Liver (tissue), 9 donors: ENCODE data around the gene APIP. TPM values are rescaled to one million over a fixed set of nuclear protein-coding genes. Genes with fewer than 3 reads are reported as not detected.

Source experiments
- DNase-seq: peaks from one replicate; pipeline ENCODE4 v3.0.0-alpha.2; 2017; ENCODE audit warnings: low spot score
- H3K27ac ChIP-seq, 2 donors: one replicate each; pipeline ENCODE4 v1.7.0; 2013; ENCODE audit warnings: inconsistent platforms in 2 of 2, low read length in 2 of 2, control low read depth in 1 of 2, low read depth in 1 of 2, mild to moderate bottlenecking in 1 of 2
- H3K27me3 ChIP-seq, 4 donors: one replicate each; pipeline versions ENCODE4 v1.6.1 to v1.7.0; 2013; ENCODE audit warnings: low read length in 3 of 4, inconsistent platforms in 1 of 4, mild to moderate bottlenecking in 1 of 4, moderate library complexity in 1 of 4; ENCODE audit not compliant: control insufficient read depth in 4 of 4, insufficient read depth in 4 of 4
- H3K36me3 ChIP-seq, 4 donors: one replicate each; pipeline versions ENCODE4 v1.6.1 to v1.7.0; 2013; ENCODE audit warnings: low read length in 3 of 4, mild to moderate bottlenecking in 3 of 4, low read depth in 1 of 4, moderate library complexity in 1 of 4; ENCODE audit not compliant: control insufficient read depth in 4 of 4, insufficient read depth in 3 of 4
- H3K4me1 ChIP-seq, 4 donors: one replicate each; pipeline versions ENCODE4 v1.6.1 to v1.7.0; 2013; ENCODE audit warnings: low read length in 3 of 4, mild to moderate bottlenecking in 3 of 4, moderate library complexity in 1 of 4; ENCODE audit not compliant: control insufficient read depth in 4 of 4, insufficient read depth in 4 of 4
- H3K4me3 ChIP-seq, 3 donors: one replicate each; pipeline versions ENCODE4 v1.6.1 to v1.7.0; 2013; ENCODE audit warnings: low read length in 3 of 3, control low read depth in 1 of 3, low read depth in 1 of 3, mild to moderate bottlenecking in 1 of 3
- H3K9ac ChIP-seq, 2 donors: one replicate each; pipeline ENCODE4 v1.7.0; 2013; ENCODE audit warnings: low read length in 2 of 2, mild to moderate bottlenecking in 2 of 2, moderate library complexity in 2 of 2, control low read depth in 1 of 2, low read depth in 1 of 2
- H3K9me3 ChIP-seq, 4 donors: one replicate each; pipeline versions ENCODE4 v1.6.1 to v1.7.0; 2013; ENCODE audit warnings: low read length in 3 of 4; ENCODE audit not compliant: control insufficient read depth in 4 of 4
- ATF3 ChIP-seq: IDR thresholded peaks from 2 replicates; pipeline ENCODE4 v1.6.1; 2016; ENCODE audit warnings: antibody characterized with exemption
- CTCF ChIP-seq: fragments of 150-350 bp; IDR thresholded peaks from 2 replicates; pipeline ENCODE4 v1.5.1; 2017; ENCODE audit warnings: improper control_type of control experiment, low read depth, low read length; ENCODE audit not compliant: missing input control
- EGR1 ChIP-seq, 2 donors: IDR thresholded peaks; 2 replicates each; pipeline ENCODE4 v1.6.1; 2016 to 2018; ENCODE audit warnings: antibody characterized with exemption in 2 of 2, low read depth in 2 of 2
- FOXA1 ChIP-seq: IDR thresholded peaks from 2 replicates; pipeline ENCODE4 v1.6.1; 2016; ENCODE audit warnings: antibody characterized with exemption
- FOXA2 ChIP-seq: IDR thresholded peaks from 2 replicates; pipeline ENCODE4 v1.6.1; 2016; ENCODE audit warnings: antibody characterized with exemption
- GABPA ChIP-seq, 2 donors: IDR thresholded peaks in 1 of 2; conservative IDR thresholded peaks in 1 of 2; 2 replicates each; pipeline ENCODE4 v1.6.1; 2016; ENCODE audit warnings: antibody characterized with exemption in 2 of 2, mild to moderate bottlenecking in 1 of 2, moderate library complexity in 1 of 2
- HNF4A ChIP-seq, 2 donors: conservative IDR thresholded peaks; 2 replicates each; pipeline ENCODE4 v1.6.1; 2016; ENCODE audit warnings: antibody characterized with exemption in 2 of 2, mild to moderate bottlenecking in 2 of 2
- HNF4G ChIP-seq: IDR thresholded peaks from 2 replicates; pipeline ENCODE4 v1.6.1; 2016; ENCODE audit warnings: antibody characterized with exemption
- JUND ChIP-seq, 2 donors: IDR thresholded peaks; 2 replicates each; pipeline ENCODE4 v1.6.1; 2016; ENCODE audit warnings: antibody characterized with exemption in 2 of 2
- MAX ChIP-seq: IDR thresholded peaks from 2 replicates; pipeline ENCODE4 v1.6.1; 2016; ENCODE audit warnings: antibody characterized with exemption
- NR2F2 ChIP-seq: IDR thresholded peaks from 2 replicates; pipeline ENCODE4 v1.6.1; 2016; ENCODE audit warnings: antibody characterized with exemption
- RAD21 ChIP-seq, 2 donors: IDR thresholded peaks; 2 replicates each; pipeline ENCODE4 v1.6.1; 2016; ENCODE audit warnings: antibody characterized with exemption in 2 of 2, mild to moderate bottlenecking in 2 of 2
- REST ChIP-seq: IDR thresholded peaks from 2 replicates; pipeline ENCODE4 v1.6.1; 2016; ENCODE audit warnings: antibody characterized with exemption, mild to moderate bottlenecking
- RXRA ChIP-seq, 2 donors: IDR thresholded peaks; 2 replicates each; pipeline ENCODE4 v1.6.1; 2017 to 2018; ENCODE audit warnings: antibody characterized with exemption in 2 of 2, mild to moderate bottlenecking in 1 of 2
- SP1 ChIP-seq: IDR thresholded peaks from 2 replicates; pipeline ENCODE4 v1.6.1; 2018; ENCODE audit warnings: antibody characterized with exemption, mild to moderate bottlenecking
- TAF1 ChIP-seq: conservative IDR thresholded peaks from 2 replicates; pipeline ENCODE4 v1.6.1; 2016; ENCODE audit warnings: antibody characterized with exemption, mild to moderate bottlenecking
- YY1 ChIP-seq: IDR thresholded peaks from 2 replicates; pipeline ENCODE4 v1.6.1; 2016; ENCODE audit warnings: antibody characterized with exemption, mild to moderate bottlenecking
- ZBTB33 ChIP-seq: IDR thresholded peaks from 2 replicates; pipeline ENCODE4 v1.6.1; 2016; ENCODE audit warnings: antibody characterized with exemption
- WGBS: extraction: QIAGEN DNeasy Blood & Tissue Kit; methylation state at CpG from one replicate; pipeline ENCODE4 v1.1.7; 2013; 5-methylcytosine and 5-hydroxymethylcytosine counted together
- polyA plus RNA-seq, 2 donors: library from polyadenylated mRNA; stranded (reverse) in 1 of 2; unstranded in 1 of 2; fragments of 200-250 nt in 1 of 2; fragments of >200 nt in 1 of 2; fragmentation: Nextera tagmentation in 1 of 2; extraction: Ambion mirVana in 1 of 2; gene quantifications; one replicate each; pipeline versions ENCODE4 v1.2.1 to v1.2.3, GENCODE V29; 2013 to 2015
- total RNA-seq, 2 donors: library from RNA; depleted of rRNA; stranded (reverse); fragments of >200 nt; gene quantifications; one replicate each; pipeline ENCODE4 v1.2.3, GENCODE V29; 2014
- donor health status: healthy.
- donor health status: healthy.
- donor health status: healthy.
- donor health status: healthy.
- donor health status: healthy.

APIP gene
- total and polyA plus RNA-seq, 4 donors = 13.4 to 26.3 (median 16.5) TPM

- TF ChIP-seq TAF1 (no peak), GABPA (IDR thresholded peaks at IDR 0.05 in 1 of 2, conservative IDR thresholded peaks at IDR 0.05 in 1 of 2) (no peak)
Observed at GRCh38 chr11:34907934-34908593, 8.1 kb downstream of the APIP start (continued).

- no peak for DNase-seq
- Histone ChIP-seq H3K9me3 (peaks cover 4 to 12% (median 9%) of the 10 kb centered on the region in 4 donors), H3K4me3 (no peak overlapping the region), H3K9ac (no peak overlapping the region), H3K4me1 (peaks cover 2 to 12% (median 5%) of the 10 kb centered on the region in 4 donors), H3K27ac (no peak overlapping the region), H3K36me3 (peaks cover 0 to 3% (median 0%) of the 10 kb centered on the region in 4 donors), H3K27me3 (no peaks in the 10 kb centered on the region)
- 97% methylated on average over 7 of the region's 7 CpGs for WGBS
- TF ChIP-seq EGR1 (IDR thresholded peaks at IDR 0.05; ENCODE audit: low read depth in 2 of 2) = no peak
- TF ChIP-seq MAX = no peak
- TF ChIP-seq CTCF = no peak
- TF ChIP-seq RAD21 (IDR thresholded peaks at IDR 0.05) = no peak
Observed at GRCh38 chr11:34905666-34906065, 10.5 kb downstream of the APIP start.

GRCh38 chr11:34904421-34904955, 11.7 kb downstream of the APIP start:
- Histone ChIP-seq H3K9ac (no peak overlapping the region), H3K27ac (no peak overlapping the region), H3K36me3 (peaks cover 0 to 7% (median 0%) of the 10 kb centered on the region in 4 donors), H3K4me1 (peaks cover 0 to 3% (median 0%) of the 10 kb centered on the region in 4 donors), H3K9me3 (peaks cover 14 to 24% (median 17%) of the 10 kb centered on the region in 4 donors), H3K27me3 (no peaks in the 10 kb centered on the region), H3K4me3 (no peak overlapping the region)
- TF ChIP-seq REST (no peak), NR2F2 (no peak), JUND (IDR thresholded peaks at IDR 0.05) (no peak), HNF4G (no peak), GABPA (IDR thresholded peaks at IDR 0.05 in 1 of 2, conservative IDR thresholded peaks at IDR 0.05 in 1 of 2) (no peak), FOXA1 (no peak), HNF4A (conservative IDR thresholded peaks at IDR 0.05) (no peak), FOXA2 (no peak), CTCF (no peak), EGR1 (IDR thresholded peaks at IDR 0.05; ENCODE audit: low read depth in 2 of 2) (no peak), MAX (no peak), ZBTB33 (no peak), TAF1 (no peak), ATF3 (no peak), SP1 (no peak), YY1 (no peak), RXRA (IDR thresholded peaks at IDR 0.05) (no peak), RAD21 (IDR thresholded peaks at IDR 0.05) (no peak)
- no peak for DNase-seq
- 92% methylated on average over 3 of the region's 3 CpGs for WGBS
